ENCODE results near the gene SLC22A2. TPM values are rescaled to one million over a fixed set of nuclear protein-coding genes. Genes with fewer than 3 reads are reported as not detected.

SLC22A2 gene
- total and polyA plus RNA-seq, 10 of the 15 experiments (the other 5 are each of a cell fraction or from before 2014, with no cell fraction given) = 0.12 TPM; not detected in 9

GRCh38 chr6:160203953-160204352 is 54.7 kb downstream of the SLC22A2 start:
- WGBS (ENCODE audit: insufficient coverage, insufficient replicate concordance, low lambda C conversion rate, missing lambda C conversion rate) = 18% methylated on average over 2 of the region's 2 CpGs

More at GRCh38 chr6:160203953-160204352, 54.7 kb downstream of the SLC22A2 start:
- H2AFZ ChIP-seq (ENCODE audit: control insufficient read depth, low read depth, low read length) = no peak overlapping the region
- H3K27ac ChIP-seq (ENCODE audit: control insufficient read depth, insufficient read depth) = no peak overlapping the region
- H3K36me3 ChIP-seq (ENCODE audit: control insufficient read depth in 2 of 2, insufficient read depth in 2 of 2, low read length in 1 of 2) = no peaks in the 10 kb centered on the region
- H3K9me3 ChIP-seq (replicated peaks; ENCODE audit: control insufficient read depth, insufficient read depth, low read length) = no peaks in the 10 kb centered on the region; the same call in 2 of the 3 replicates
- H3K4me3 ChIP-seq = no peak overlapping the region
- CTCF ChIA-PET = no interaction called here
- no TSS peak for BruUV-seq (replicated peaks)
- H3K27me3 ChIP-seq (replicated peaks in 1 of 2; ENCODE audit: control insufficient read depth in 2 of 2, insufficient read depth in 2 of 2, low read length in 1 of 2) = no peaks in the 10 kb centered on the region
- RAD21 ChIA-PET (ENCODE audit: unreplicated experiment) = no interaction called here
- ATAC-seq = no peak
- POLR2A ChIA-PET = interaction anchor here (0.6 kb wide), 2 partner anchors 160 to 194 kb away, joined by 3 to 6 read pairs; no protein-coding TSS in a partner anchor
- no peak for FAIRE-seq
- H4K20me1 ChIP-seq (ENCODE audit: control insufficient read depth, insufficient read depth) = no peaks in the 10 kb centered on the region
- SMC1A ChIA-PET (ENCODE audit: uncharacterized antibody, unreplicated experiment) = no interaction called here
- no peak overlapping the region for H3K9ac ChIP-seq (ENCODE audit: control insufficient read depth, insufficient read depth, low read length)
- in situ Hi-C loops (cut with MboI) (no loop called here), intact Hi-C loops (cut with micrococcal nuclease; ENCODE audit: unreplicated experiment) (no loop called here)
- no peak for TF ChIP-seq SREBF2 (IDR thresholded peaks at IDR 0.05; ENCODE audit: low read length)
- TF ChIP-seq RAD51 (IDR thresholded peaks at IDR 0.05) = no peak
- TF ChIP-seq SUZ12 (IDR thresholded peaks at IDR 0.05; ENCODE audit: unreplicated experiment) = no peak
- no peak for TF ChIP-seq YY1 (IDR thresholded peaks at IDR 0.05; ENCODE audit: low read depth, low read length)
- no peak for TF ChIP-seq TARDBP (IDR thresholded peaks at IDR 0.05; ENCODE audit: borderline replicate concordance)
- no peak for TF ChIP-seq CEBPB (IDR thresholded peaks at IDR 0.05; ENCODE audit: borderline replicate concordance in 1 of 2, low read depth in 2 of 2, low read length in 2 of 2)
- TF ChIP-seq ZSCAN29 (IDR thresholded peaks at IDR 0.05) = no peak
- no peak for TF ChIP-seq USF2 (IDR thresholded peaks at IDR 0.05; ENCODE audit: borderline replicate concordance, low read depth, low read length)
- TF ChIP-seq RELB (IDR thresholded peaks at IDR 0.05; ENCODE audit: low read depth) = no peak
- TF ChIP-seq BMI1 (IDR thresholded peaks at IDR 0.05; ENCODE audit: borderline replicate concordance) = no peak
- no peak for TF ChIP-seq MXI1 (IDR thresholded peaks at IDR 0.05; ENCODE audit: low read depth, low read length)
- TF ChIP-seq EP300 (IDR thresholded peaks at IDR 0.05; ENCODE audit: borderline replicate concordance in 1 of 2, control insufficient read depth in 1 of 2, low read depth in 2 of 2, low read length in 2 of 2) = no peak
- TF ChIP-seq, protein P1, sequence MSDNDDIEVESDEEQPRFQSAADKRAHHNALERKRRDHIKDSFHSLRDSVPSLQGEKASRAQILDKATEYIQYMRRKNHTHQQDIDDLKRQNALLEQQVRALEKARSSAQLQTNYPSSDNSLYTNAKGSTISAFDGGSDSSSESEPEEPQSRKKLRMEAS (IDR thresholded peaks at IDR 0.05; ENCODE audit: low read depth, low read length) = no peak
- no peak for TF ChIP-seq NFYB (IDR thresholded peaks at IDR 0.05; ENCODE audit: insufficient read depth, low read depth, low read length)
- TF ChIP-seq NR2C1 (IDR thresholded peaks at IDR 0.05) = no peak
- TF ChIP-seq YBX1 (IDR thresholded peaks at IDR 0.05) = no peak
- TF ChIP-seq SMC3 (IDR thresholded peaks at IDR 0.05; ENCODE audit: borderline replicate concordance, low read length) = no peak
- TF ChIP-seq SIX5 (IDR thresholded peaks at IDR 0.05; ENCODE audit: low read depth, low read length, severe bottlenecking) = no peak
- H3K4me2 ChIP-seq (ENCODE audit: control insufficient read depth, insufficient read depth) = no peak overlapping the region
- H3K79me2 ChIP-seq (ENCODE audit: control insufficient read depth, insufficient read depth, low read length) = no peaks in the 10 kb centered on the region
- no peak for DNase-seq (ENCODE audit: low read depth, low spot score)
- no peaks in the 10 kb centered on the region for H3K4me1 ChIP-seq (ENCODE audit: control insufficient read depth, insufficient read depth, low read length)

Measured in GM12878 (cell line).